ENCODE data around the gene PLD5.

Gene PLD5

DNA sequence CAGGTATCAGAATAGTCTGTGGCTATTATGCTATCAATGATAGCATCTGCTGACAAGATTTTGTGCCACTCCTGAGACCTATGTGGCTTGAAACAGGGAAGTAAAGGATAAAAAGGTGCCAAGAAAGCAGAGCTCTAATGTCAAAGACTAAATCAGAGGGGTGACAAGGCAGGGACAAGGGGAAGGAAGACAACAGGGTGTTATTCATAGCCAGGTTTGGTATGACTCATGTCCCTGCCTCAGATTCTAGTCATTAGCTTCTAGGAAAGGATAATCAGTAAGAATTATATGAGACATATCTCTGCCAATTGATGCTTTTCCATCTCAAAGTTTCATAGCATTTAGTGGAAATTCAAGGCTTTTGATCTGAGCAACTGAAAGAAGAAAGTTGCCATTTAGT lies 31.8 kb upstream of the PLD5 start:
- TF ChIP-seq TEAD4 (IDR thresholded peaks at IDR 0.05) = no peak
- TF ChIP-seq FOXM1 (IDR thresholded peaks at IDR 0.05; ENCODE audit: borderline replicate concordance, low read depth) = no peak
- TF ChIP-seq REST (IDR thresholded peaks at IDR 0.05; ENCODE audit: low read depth) = no peak

DNA sequence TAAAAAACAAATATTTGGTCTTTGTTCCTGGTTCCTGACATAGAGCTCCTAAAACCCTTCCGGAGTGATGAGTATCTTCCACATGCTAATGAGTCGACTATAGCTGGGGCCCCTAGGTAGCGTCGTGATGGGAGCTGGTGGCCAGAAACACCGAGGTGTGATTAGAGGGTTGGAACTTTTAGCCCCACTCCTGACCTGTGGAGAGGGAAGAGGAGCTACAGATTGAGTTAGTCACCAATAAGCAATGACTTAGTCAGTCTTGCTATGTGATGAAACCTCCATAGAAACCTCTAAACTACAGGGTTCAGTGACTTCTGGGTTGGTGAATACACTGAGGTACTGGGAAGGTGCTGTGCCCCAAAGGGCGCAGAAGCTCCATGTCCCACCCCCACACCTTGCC lies 30.1 kb upstream of the PLD5 start:
- TF ChIP-seq RAD21 (IDR thresholded peaks at IDR 0.05; ENCODE audit: low read depth) (no peak), CREB1 (IDR thresholded peaks at IDR 0.05; ENCODE audit: low read depth) (no peak), ZBTB7A (IDR thresholded peaks at IDR 0.05; ENCODE audit: low read depth) (no peak), TCF12 (IDR thresholded peaks at IDR 0.05; ENCODE audit: low read depth) (no peak), EGR1 (IDR thresholded peaks at IDR 0.05) (no peak), CEBPB (IDR thresholded peaks at IDR 0.05) (no peak), YY1 (IDR thresholded peaks at IDR 0.05; ENCODE audit: low read depth) (no peak), TEAD4 (IDR thresholded peaks at IDR 0.05) (no peak), EP300 (IDR thresholded peaks at IDR 0.05; ENCODE audit: borderline replicate concordance) (no peak), NFIC (IDR thresholded peaks at IDR 0.05) (no peak), REST (IDR thresholded peaks at IDR 0.05; ENCODE audit: low read depth) (no peak), FOXM1 (IDR thresholded peaks at IDR 0.05; ENCODE audit: borderline replicate concordance, low read depth) (no peak)
- TF ChIP-seq, protein P1, sequence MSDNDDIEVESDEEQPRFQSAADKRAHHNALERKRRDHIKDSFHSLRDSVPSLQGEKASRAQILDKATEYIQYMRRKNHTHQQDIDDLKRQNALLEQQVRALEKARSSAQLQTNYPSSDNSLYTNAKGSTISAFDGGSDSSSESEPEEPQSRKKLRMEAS (IDR thresholded peaks at IDR 0.05) = no peak
- TF ChIP-seq, protein P2, sequence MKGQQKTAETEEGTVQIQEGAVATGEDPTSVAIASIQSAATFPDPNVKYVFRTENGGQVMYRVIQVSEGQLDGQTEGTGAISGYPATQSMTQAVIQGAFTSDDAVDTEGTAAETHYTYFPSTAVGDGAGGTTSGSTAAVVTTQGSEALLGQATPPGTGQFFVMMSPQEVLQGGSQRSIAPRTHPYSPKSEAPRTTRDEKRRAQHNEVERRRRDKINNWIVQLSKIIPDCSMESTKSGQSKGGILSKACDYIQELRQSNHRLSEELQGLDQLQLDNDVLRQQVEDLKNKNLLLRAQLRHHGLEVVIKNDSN (IDR thresholded peaks at IDR 0.05) = no peak

DNA sequence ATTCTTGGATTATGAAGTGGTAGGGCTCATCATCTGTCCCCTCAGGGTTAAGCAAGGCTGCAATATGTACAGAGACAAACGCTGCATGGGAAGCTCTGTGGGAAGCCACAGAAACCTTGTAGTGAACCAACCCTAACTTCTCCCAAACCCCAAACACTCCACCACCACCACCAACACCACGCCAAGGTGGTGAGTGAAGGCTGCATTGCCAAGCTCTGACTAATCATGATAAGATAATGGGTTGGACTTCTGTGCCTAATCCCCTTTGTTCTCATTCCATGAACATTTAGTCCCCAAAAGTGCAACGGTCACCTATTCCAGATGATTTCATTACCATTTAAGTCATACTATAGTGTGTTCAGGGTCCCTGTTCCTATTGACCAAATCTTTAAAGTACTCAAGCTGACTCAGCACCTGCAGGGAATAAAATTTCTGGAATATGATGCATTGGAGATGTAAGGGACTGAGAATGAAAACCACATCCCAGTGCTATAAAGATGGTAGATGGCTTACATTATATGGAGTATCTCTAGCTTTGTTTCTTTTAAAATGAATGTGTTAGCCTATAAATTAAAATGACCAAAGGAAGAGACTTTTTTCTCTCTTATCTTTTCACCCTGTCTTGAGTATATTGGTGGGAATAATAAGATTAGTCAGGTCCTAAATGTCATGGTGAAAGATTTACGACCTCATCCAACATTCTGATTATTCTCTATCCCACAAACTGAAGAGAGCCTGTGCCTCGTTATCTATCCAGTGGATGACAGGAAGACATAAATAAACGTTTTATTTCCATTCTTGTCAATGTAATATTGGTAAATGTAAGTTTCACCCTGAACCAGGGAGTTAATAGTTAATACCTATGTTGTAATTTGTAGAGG lies 22.6 kb upstream of the PLD5 start:
- no peak for TF ChIP-seq YY1 (IDR thresholded peaks at IDR 0.05; ENCODE audit: low read depth)
- TF ChIP-seq, protein P1 (IDR thresholded peaks at IDR 0.05) = no peak
- TF ChIP-seq TCF12 (IDR thresholded peaks at IDR 0.05; ENCODE audit: low read depth) = no peak
- no peak for TF ChIP-seq TEAD4 (IDR thresholded peaks at IDR 0.05)
- TF ChIP-seq CREB1 (IDR thresholded peaks at IDR 0.05; ENCODE audit: low read depth) = no peak

DNA sequence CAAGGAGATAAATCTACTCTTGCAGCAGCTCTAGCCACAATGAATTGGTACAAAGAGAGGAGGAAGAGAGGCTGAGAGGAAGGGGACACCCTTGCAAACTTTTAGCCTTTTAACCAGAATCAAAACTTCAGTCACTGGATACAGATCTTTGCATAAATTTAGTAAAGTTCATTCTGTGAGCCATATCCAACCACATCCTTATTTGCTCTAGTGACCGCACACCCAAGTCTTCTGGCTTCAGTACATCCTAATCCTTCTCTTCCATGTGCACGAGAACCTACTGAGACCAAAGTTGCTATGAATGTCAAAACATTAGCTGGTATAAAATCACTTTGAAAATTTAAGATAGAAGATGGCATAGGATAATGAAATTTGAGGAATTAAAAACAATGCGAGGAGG lies 21.9 kb upstream of the PLD5 start:
- TF ChIP-seq ZBTB7A (IDR thresholded peaks at IDR 0.05; ENCODE audit: low read depth) (no peak), CEBPB (IDR thresholded peaks at IDR 0.05) (no peak), NFIC (IDR thresholded peaks at IDR 0.05) (no peak), YY1 (IDR thresholded peaks at IDR 0.05; ENCODE audit: low read depth) (no peak), CREB1 (IDR thresholded peaks at IDR 0.05; ENCODE audit: low read depth) (no peak)

- TF ChIP-seq RAD21 (IDR thresholded peaks at IDR 0.05; ENCODE audit: low read depth) (no peak), CREB1 (IDR thresholded peaks at IDR 0.05; ENCODE audit: low read depth) (no peak), FOXM1 (IDR thresholded peaks at IDR 0.05; ENCODE audit: borderline replicate concordance, low read depth) (no peak), REST (IDR thresholded peaks at IDR 0.05; ENCODE audit: low read depth) (no peak), CEBPB (IDR thresholded peaks at IDR 0.05) (no peak), YY1 (IDR thresholded peaks at IDR 0.05; ENCODE audit: low read depth) (no peak), ZBTB7A (IDR thresholded peaks at IDR 0.05; ENCODE audit: low read depth) (no peak), TAF1 (IDR thresholded peaks at IDR 0.05; ENCODE audit: low read depth) (no peak), TCF12 (IDR thresholded peaks at IDR 0.05; ENCODE audit: low read depth) (no peak), EGR1 (IDR thresholded peaks at IDR 0.05) (no peak)
- TF ChIP-seq, protein P1 (IDR thresholded peaks at IDR 0.05) = no peak
- TF ChIP-seq, protein P2 (IDR thresholded peaks at IDR 0.05) = no peak
Observed at GRCh38 chr1:242544071-242544470, 19.6 kb upstream of the PLD5 start.
